ENCODE data around the gene USP31. TPM values are rescaled to one million over a fixed set of nuclear protein-coding genes. Genes with fewer than 3 reads are reported as not detected.

USP31 gene
- total RNA-seq, 1 donor from 2014 or later, result 12.9 TPM

DNA sequence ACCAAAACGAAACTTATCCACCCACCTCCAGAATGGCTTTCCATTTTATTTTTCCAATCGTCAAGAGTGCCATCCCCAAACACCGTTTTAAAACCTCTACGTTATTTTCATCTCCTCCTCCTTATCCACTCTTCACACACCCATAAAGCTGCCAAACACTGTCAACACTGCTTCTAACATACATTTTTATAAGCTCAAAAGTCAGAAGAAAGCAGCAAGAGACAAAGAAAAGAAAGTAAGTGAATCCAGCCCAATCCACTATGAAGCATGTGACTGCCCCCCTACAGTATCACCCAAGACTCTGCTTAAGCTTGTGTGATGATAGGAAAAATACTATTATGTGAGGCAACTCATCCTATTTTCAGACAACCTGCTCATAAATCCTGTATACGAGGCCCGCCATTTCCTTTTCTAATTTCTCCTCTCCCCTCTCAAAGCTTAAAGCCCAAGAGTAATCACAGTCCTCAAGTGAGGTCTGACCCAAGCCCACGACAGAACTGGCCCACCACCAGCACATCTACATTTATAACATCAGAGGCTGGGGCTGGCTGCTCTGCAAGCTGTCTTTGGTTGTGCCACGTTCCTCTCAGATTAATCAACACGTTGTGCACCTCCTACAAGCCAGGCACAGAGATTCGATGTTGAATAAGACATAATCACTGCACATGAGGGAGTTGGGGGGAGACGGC lies 16.3 kb downstream of the USP31 start:
- DNase-seq (ENCODE audit: low read depth, low spot score), result no peak

DNA sequence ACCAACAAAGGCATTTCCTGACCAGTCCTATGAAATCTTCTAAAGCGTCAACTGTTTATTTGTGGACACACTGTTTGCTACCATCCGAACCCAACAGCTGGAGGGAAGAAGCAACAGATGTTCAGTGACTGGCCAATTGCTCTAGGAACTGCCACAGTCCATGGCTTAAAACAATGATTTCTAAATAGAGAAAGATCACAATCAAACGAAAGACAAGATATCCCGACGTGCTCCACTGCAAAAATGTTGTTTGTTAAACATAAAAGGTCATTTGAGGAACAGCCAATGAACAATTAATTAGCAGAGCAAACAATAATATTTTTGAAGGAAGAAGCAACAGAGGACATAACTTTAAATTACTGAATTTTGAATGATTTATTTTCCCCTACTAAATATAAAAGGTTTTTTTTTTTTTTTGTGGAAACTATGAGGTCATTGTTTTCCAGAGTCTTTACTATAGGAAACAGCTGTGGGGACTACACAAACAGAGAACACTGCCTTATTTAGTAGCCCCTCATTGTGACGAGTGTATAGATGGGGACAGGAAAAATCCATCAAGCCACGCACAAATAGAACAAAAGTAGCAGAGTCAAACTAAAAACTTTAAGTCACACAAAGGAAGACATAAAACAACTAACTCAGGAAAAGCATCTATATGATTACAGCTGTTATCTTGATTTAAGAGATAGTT lies 17.2 kb downstream of the USP31 start:
- peak; percentile 89 for DNase-seq (ENCODE audit: low read depth, low spot score)

GRCh38 chr16:23131436-23131835 lies 17.8 kb downstream of the USP31 start:
- no peak for DNase-seq (ENCODE audit: low read depth, low spot score)

DNA sequence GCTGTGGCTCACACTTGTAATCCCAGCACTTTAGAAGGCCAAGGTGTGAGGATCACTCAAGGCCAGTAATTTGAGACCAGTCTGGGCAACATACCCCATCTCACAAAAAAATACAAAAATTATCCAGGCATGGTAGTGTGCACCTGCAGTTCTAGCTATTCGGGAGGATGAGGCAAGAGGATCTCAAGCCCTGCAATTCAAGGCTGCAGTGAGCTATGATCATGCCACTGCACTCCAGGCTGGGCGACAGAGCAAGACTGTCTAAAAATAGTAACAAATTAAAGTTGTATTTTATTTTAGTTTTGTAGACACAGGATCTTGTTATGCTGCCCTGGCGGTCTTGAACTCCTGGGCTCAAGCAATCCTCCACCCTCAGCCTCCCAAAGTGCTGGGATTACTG lies 18.2 kb downstream of the USP31 start:
- DNase-seq (ENCODE audit: low read depth, low spot score), result no peak

- no peak for DNase-seq (ENCODE audit: low read depth, low spot score)
Measured at GRCh38 chr16:23129686-23130085, 19.6 kb downstream of the USP31 start.

DNA sequence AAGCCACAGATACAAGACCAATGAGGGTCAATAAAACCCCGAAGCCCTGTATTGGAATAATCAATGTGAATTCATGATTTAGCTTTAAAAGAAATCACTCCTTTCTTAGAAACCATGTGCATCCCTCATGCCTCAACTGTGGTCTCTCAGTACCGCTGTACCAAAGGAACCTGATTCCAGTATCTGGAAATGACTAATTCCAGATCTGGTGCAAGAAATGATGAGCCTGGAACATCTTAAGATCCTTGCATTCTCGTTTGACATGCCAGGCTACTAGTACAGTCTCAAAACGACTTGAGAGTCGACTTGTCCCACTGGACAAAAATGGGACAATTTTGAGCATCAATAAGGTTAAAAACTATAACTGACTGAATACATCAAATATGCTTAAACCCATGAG lies 21.2 kb downstream of the USP31 start:
- no peak for DNase-seq (ENCODE audit: low read depth, low spot score)

GRCh38 chr16:23125277-23125676 lies 24.0 kb downstream of the USP31 start:
- DNase-seq (ENCODE audit: low read depth, low spot score), result no peak

DNA sequence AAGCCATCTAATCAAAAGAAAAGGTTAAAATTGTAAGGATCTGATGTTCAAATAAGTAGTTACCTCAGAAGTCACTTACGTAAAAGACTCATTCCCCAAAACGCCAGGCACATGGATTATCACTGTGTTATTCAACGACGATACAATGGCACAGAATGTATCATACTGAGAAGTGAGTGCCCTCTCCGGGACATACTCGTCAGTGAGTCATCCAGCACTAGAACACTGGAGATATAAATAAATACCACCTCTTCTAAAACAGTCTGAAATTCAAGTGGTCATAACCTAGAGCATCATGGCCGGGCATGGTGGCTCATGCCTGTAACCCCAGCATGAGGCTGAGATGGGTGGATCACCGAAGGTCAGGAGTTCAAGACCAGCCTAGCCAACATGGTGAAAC lies 24.9 kb downstream of the USP31 start:
- DNase-seq (ENCODE audit: low read depth, low spot score), result peak; percentile 58

GRCh38 chr16:23122144-23122543 lies 27.1 kb downstream of the USP31 start:
- DNase-seq (ENCODE audit: low read depth, low spot score), result no peak

DNA sequence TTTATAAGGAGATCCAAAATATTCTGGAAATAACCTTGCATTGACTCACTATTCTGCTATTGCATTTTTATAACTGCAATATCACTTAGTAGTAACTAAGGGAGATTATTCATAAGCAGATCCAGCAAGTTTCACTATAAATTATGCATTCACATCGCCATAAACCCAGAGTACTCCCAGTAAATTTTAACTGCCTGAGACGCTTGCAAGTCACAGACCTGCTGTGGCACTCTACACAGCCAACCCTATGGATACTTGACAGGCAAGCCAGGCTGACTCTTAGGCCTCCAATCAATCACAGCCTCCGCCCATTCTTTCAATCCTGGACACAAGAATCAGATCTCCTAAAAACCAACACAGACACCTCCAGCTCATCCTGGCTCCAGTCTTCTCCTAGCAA lies 28.2 kb downstream of the USP31 start:
- DNase-seq (ENCODE audit: low read depth, low spot score), result no peak

- no peak for DNase-seq (ENCODE audit: low read depth, low spot score)
Measured at GRCh38 chr16:23120562-23120961, 28.7 kb downstream of the USP31 start.

DNA sequence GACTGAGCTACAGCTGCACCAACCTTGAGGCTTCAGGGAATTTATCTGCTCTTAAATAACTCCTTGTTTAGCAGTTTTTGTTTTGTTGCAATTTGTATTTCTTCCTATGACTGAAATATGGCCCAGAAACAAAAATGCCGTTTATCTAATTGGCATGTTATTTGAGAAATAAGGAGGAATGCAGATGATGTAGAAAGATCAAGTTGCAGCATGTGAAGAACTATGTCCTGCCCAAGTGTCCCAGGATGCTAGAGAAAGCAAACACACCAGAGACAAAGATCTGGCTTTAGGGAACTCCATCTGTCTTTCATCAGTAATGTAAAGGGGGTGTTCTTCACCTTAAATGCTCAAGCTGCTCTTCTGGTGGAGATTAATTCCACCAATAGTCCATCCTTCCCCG lies 29.7 kb downstream of the USP31 start:
- DNase-seq (ENCODE audit: low read depth, low spot score), result no peak

GRCh38 chr16:23114131-23114904 lies 34.9 kb downstream of the USP31 start:
- DNase-seq (ENCODE audit: low read depth, low spot score), result no peak

DNA sequence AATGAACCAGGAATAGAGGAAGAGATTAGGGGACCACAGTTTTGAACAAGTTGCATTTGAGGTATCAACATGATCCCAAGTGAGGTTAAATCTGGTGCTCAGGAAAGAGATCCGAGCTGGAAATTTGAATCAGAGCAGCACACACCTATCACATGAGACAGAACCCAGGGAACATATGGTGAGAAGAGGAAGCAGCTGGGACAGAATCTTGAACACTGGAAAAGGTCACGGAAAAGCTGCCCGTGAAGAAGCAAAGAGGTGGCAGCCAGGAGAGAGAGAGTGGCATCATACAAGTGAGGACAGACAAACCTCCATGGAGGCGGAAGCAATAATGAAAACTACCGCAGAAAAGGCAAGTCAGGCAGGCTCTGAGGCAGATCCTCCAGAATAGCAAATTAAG lies 36.1 kb downstream of the USP31 start:
- DNase-seq (ENCODE audit: low read depth, low spot score), result no peak

- DNase-seq (ENCODE audit: low read depth, low spot score), result no peak
Measured at GRCh38 chr16:23110257-23110899, 38.9 kb downstream of the USP31 start.

DNA sequence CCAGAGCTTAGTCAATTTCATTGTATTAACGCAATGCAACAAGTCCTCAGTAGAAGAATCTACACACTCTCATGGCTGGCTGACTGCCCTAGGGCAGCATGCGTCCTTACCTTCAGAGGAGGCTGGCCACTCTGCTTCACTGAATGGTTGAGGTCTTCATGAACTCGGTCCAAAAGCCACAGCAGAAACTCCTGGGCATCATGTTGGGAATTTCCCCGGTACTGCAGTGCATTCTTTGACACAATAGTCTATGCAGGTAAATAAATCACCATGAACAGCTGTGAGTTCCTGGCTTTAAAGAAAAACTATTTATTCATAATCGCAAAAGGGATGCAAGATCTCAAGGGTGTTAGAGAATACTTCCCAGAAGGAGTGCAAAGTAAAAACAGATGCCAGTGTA lies 41.3 kb downstream of the USP31 start:
- DNase-seq (ENCODE audit: low read depth, low spot score), result no peak

GRCh38 chr16:23107117-23107516 lies 42.1 kb downstream of the USP31 start:
- no peak for DNase-seq (ENCODE audit: low read depth, low spot score)

DNA sequence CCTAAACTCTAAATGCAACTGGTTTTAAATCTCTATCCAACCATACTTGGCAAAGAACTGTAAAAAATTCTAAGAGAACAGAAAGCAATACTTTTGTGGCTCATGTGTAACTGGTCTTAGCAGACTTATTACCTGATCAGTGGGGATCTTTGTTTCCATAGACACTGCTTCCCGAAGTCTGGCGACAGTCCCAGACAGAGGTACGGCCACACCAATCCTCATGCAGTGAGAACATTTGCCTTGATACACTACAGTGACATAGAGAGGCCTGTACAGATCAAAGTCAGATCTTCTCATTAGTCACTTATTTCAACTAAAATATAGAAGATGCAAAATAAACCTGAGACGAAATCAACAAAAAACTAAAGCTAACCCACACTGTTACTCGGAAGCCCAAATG lies 43.9 kb downstream of the USP31 start:
- no peak for DNase-seq (ENCODE audit: low read depth, low spot score)

GRCh38 chr16:23104032-23104955 lies 45.0 kb downstream of the USP31 start:
- DNase-seq (ENCODE audit: low read depth, low spot score), result no peak

DNA sequence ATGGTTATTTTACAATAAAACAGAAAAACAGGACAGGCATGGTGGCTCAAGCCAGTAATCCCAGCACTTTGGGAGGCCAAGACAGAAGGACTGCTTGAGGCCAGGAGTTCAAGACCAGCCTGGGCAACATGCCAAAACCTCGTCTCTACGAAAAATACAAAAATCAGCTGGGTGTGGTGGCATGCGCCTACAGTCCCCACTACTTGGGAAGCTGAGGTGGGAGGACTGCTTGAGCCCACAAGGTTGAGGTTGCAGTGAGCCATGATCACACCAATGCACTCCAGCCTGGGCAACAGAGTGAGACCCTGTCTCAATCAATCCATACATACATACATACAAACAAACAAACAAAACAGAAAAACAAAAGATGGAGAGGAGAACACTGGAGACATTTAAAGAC lies 45.6 kb downstream of the USP31 start:
- DNase-seq (ENCODE audit: low read depth, low spot score), result no peak

- no peak for DNase-seq (ENCODE audit: low read depth, low spot score)
Measured at GRCh38 chr16:23101012-23101550, 48.2 kb downstream of the USP31 start.
